ENCODE data around the gene TTLL1. TPM values are rescaled to one million over a fixed set of nuclear protein-coding genes. Genes with fewer than 3 reads are reported as not detected.
"Not testable (repeated sequence)": the region's sequence is repeated elsewhere in the genome, so short reads cannot be mapped to it uniquely, and the experiment has no call there.

Gene TTLL1
- total RNA-seq, 2 experiments from 2014 or later: 5.7 to 6.6 TPM

DNA sequence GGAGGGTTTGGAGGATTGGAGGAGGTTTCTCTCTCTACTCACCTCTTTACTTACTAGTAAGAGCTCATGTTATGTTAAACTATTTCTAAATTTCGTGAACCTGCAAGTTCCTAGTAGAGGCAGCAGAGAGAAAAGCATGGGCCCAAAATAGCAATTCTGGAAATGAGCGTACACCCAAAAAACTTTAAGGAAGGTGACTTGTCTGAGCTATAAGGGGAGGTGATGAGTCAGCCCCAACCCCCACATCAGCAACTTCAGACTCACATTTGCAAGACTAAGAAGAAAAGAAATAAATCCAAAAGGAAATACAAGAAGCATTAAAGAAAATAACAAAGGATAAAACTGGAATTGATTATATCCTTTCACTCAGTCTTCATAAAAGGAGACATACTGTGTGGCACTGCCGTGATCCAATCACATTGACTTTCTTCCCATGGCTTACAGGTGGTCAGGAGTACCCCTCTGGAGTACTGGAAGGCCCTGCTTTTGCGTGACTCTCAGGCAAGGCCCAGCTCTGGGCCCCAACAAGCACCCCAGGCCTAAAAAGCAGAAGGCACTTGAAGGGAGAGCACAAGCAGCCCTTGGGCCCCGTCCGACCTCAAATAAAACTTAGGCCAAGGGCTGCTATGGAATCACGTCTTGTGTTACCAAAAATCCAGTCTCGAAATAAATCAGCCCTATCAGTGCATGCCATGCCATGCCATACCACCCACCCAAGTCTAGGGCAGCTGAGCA lies 88.6 kb downstream of the TTLL1 start:
- peak; percentile 81 for DNase-seq
- Mint-ChIP-seq H3K4me1 (peaks cover 82% of the 10 kb centered on the region), H3K27ac (no peak overlapping the region), H3K36me3 (ENCODE audit: low read depth) (peaks cover 3% of the 10 kb centered on the region), H3K4me3 (no peak overlapping the region), H3K27me3 (no peaks in the 10 kb centered on the region), H3K9me3 (ENCODE audit: low read depth) (no peaks in the 10 kb centered on the region)
- intact Hi-C loops (cut with DNase I, micrococcal nuclease): loop anchor here (1.0 to 5.0 kb wide), 3 partner anchors 14 to 143 kb away; partner anchors contain the start of genes PACSIN2 (in 2 of the 2) and ARFGAP3 (in 1 of the 2)
- ChIA-PET POLR2A (interaction anchor here (0.6 to 1.2 kb wide), 4 partner anchors 13 to 385 kb away, joined by 3 to 5 read pairs (median 4); partner anchors contain the start of gene PACSIN2), CTCF (interaction anchor here (0.7 to 1.8 kb wide), 4 partner anchors 9 to 33 kb away, joined by 3 to 10 read pairs (median 4); partner anchors contain the start of gene PACSIN2)
- ATAC-seq: peak; percentile 87

- ATAC-seq: no peak
- intact Hi-C loops (cut with DNase I, micrococcal nuclease): no loop called here
- Mint-ChIP-seq H3K4me3 (no peak overlapping the region), H3K27ac (peak overlapping the region; percentile 33), H3K36me3 (ENCODE audit: low read depth) (peaks cover 11% of the 10 kb centered on the region), H3K4me1 (peaks cover 62% of the 10 kb centered on the region), H3K9me3 (ENCODE audit: low read depth) (no peaks in the 10 kb centered on the region), H3K27me3 (no peaks in the 10 kb centered on the region)
- CTCF ChIA-PET: interaction anchor here (0.7 kb wide), 1 partner anchor 20 kb away, joined by 3 read pairs; no protein-coding TSS in a partner anchor
- DNase-seq: no peak
- POLR2A ChIA-PET: interaction anchor here (0.5 kb wide), 1 partner anchor 63 kb away, joined by 3 read pairs; no protein-coding TSS in a partner anchor
Observed at GRCh38 chr22:42997582-42998090, 91.6 kb downstream of the TTLL1 start.

DNA sequence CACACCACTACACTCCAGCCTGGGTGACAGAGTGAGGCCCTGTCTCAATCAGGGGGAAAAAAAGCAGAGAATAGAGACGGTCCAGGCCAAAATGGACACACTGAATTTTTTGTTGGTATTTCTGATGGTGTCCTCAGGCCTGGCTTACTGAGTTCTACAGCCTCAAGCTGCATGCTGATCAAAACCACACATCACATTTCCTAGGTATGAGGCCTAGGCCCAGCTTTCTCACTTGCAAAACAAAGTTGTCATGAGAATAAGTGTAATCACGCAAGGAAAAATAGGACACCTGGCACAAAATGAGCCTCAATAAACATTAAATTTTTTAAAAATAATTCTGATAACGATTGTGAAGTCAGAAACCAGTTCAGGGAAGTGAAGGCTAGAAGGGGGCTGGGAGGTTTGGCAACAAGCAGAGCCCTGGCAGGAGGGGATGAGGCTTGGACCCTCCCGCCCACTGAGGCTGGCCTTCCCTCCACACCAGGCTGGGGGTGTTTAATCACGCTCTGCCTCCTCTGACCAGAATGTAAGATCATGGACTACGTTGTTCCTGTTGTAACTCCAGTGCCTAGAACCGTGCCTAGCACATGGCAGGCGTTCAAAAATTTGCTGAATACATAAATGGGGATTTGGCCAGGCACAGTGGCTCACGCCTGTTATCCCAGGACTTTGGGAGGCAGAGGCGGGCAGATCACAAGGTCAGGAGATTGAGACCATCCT lies 92.4 kb downstream of the TTLL1 start:
- ATAC-seq (no peak), DNase-seq (no peak)
- CTCF ChIA-PET: no interaction called here
- intact Hi-C loops (cut with DNase I, micrococcal nuclease): no loop called here
- no peak overlapping the region for H3K4me3 Mint-ChIP-seq
- H3K36me3 Mint-ChIP-seq (ENCODE audit: low read depth): peaks cover 12% of the 10 kb centered on the region
- H3K27me3 Mint-ChIP-seq: no peaks in the 10 kb centered on the region
- H3K27ac Mint-ChIP-seq: no peak overlapping the region
- POLR2A ChIA-PET: no interaction called here
- H3K9me3 Mint-ChIP-seq (ENCODE audit: low read depth): no peaks in the 10 kb centered on the region
- peaks cover 54% of the 10 kb centered on the region for H3K4me1 Mint-ChIP-seq

DNA sequence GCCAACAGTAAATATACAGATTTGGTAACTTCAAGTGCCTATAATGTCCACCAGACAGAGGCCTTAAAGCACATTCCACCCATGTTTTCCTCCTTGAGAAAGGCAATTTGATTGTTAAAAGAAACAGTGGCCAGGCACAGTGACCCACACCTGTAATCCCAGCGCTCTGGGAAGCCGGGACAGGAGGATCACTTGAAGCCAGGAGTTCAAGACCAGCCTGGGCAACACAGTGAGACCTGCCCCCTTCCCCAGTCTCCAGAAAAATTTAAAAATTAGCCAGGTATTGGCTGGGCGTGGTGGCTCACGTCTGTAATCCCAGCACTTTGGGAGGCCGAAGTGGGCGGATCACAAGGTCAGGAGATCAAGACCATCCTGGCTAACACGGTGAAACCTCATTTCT lies 93.5 kb downstream of the TTLL1 start:
- POLR2A ChIA-PET; H3K9me3 Mint-ChIP-seq (ENCODE audit: low read depth); H3K4me3 Mint-ChIP-seq; intact Hi-C loops (cut with DNase I, micrococcal nuclease); DNase-seq; H3K27ac Mint-ChIP-seq; ATAC-seq; H3K27me3 Mint-ChIP-seq; CTCF ChIA-PET: not testable (repeated sequence)
- H3K4me1 Mint-ChIP-seq: peaks cover 49% of the 10 kb centered on the region
- H3K36me3 Mint-ChIP-seq (ENCODE audit: low read depth): peaks cover 12% of the 10 kb centered on the region

- ChIA-PET POLR2A (no interaction called here), CTCF (interaction anchor here (0.6 kb wide), 1 partner anchor 31 kb away, joined by 3 read pairs; no protein-coding TSS in a partner anchor)
- intact Hi-C loops (cut with DNase I, micrococcal nuclease): no loop called here
- Mint-ChIP-seq H3K9me3 (ENCODE audit: low read depth) (no peaks in the 10 kb centered on the region), H3K27me3 (no peaks in the 10 kb centered on the region), H3K27ac (no peak overlapping the region), H3K4me1 (peaks cover 48% of the 10 kb centered on the region), H3K4me3 (no peak overlapping the region), H3K36me3 (ENCODE audit: low read depth) (peaks cover 12% of the 10 kb centered on the region)
- DNase-seq (no peak), ATAC-seq (no peak)
Observed at GRCh38 chr22:42994917-42995562, 94.2 kb downstream of the TTLL1 start.

- Mint-ChIP-seq H3K4me3 (no peak overlapping the region), H3K27me3 (no peaks in the 10 kb centered on the region), H3K36me3 (ENCODE audit: low read depth) (peaks cover 12% of the 10 kb centered on the region), H3K9me3 (ENCODE audit: low read depth) (no peaks in the 10 kb centered on the region), H3K4me1 (peaks cover 41% of the 10 kb centered on the region), H3K27ac (no peak overlapping the region)
- ChIA-PET CTCF (interaction anchor here (0.6 to 1.4 kb wide), 2 partner anchors 32 to 39 kb away, joined by 3 to 7 read pairs; no protein-coding TSS in a partner anchor), POLR2A (no interaction called here)
- DNase-seq: no peak
- intact Hi-C loops (cut with DNase I, micrococcal nuclease): no loop called here
- no peak for ATAC-seq
Observed at GRCh38 chr22:42994276-42994916, 94.8 kb downstream of the TTLL1 start.

GRCh38 chr22:42993651-42994275 lies 95.4 kb downstream of the TTLL1 start:
- no peaks in the 10 kb centered on the region for H3K27me3 Mint-ChIP-seq
- no peak for DNase-seq
- POLR2A ChIA-PET: no interaction called here
- ATAC-seq: no peak
- H3K4me1 Mint-ChIP-seq: peaks cover 36% of the 10 kb centered on the region
- no peaks in the 10 kb centered on the region for H3K9me3 Mint-ChIP-seq (ENCODE audit: low read depth)
- CTCF ChIA-PET: interaction anchor here (1.4 kb wide), 1 partner anchor 40 kb away, joined by 7 read pairs; no protein-coding TSS in a partner anchor
- H3K27ac Mint-ChIP-seq: no peak overlapping the region
- intact Hi-C loops (cut with DNase I, micrococcal nuclease): no loop called here
- H3K4me3 Mint-ChIP-seq: no peak overlapping the region
- H3K36me3 Mint-ChIP-seq (ENCODE audit: low read depth): peaks cover 12% of the 10 kb centered on the region

GRCh38 chr22:42992886-42993479 lies 96.2 kb downstream of the TTLL1 start:
- no peak for ATAC-seq
- no peaks in the 10 kb centered on the region for H3K9me3 Mint-ChIP-seq (ENCODE audit: low read depth)
- intact Hi-C loops (cut with DNase I, micrococcal nuclease): no loop called here
- no peak overlapping the region for H3K4me3 Mint-ChIP-seq
- no peaks in the 10 kb centered on the region for H3K27me3 Mint-ChIP-seq
- no peak overlapping the region for H3K27ac Mint-ChIP-seq
- peaks cover 28% of the 10 kb centered on the region for H3K4me1 Mint-ChIP-seq
- POLR2A ChIA-PET: interaction anchor here (0.7 kb wide), 1 partner anchor 15 kb away, joined by 3 read pairs; no protein-coding TSS in a partner anchor
- DNase-seq: no peak
- CTCF ChIA-PET: interaction anchor here (1.4 kb wide), 1 partner anchor 41 kb away, joined by 7 read pairs; no protein-coding TSS in a partner anchor
- peaks cover 12% of the 10 kb centered on the region for H3K36me3 Mint-ChIP-seq (ENCODE audit: low read depth)

- ChIA-PET CTCF (interaction anchor here (0.8 kb wide), 1 partner anchor 237 kb away, joined by 5 read pairs; no protein-coding TSS in a partner anchor), POLR2A (no interaction called here)
- intact Hi-C loops (cut with DNase I, micrococcal nuclease): no loop called here
- Mint-ChIP-seq H3K4me1 (peaks cover 22% of the 10 kb centered on the region), H3K4me3 (no peak overlapping the region), H3K27me3 (no peaks in the 10 kb centered on the region), H3K36me3 (ENCODE audit: low read depth) (peaks cover 12% of the 10 kb centered on the region), H3K27ac (no peak overlapping the region), H3K9me3 (ENCODE audit: low read depth) (no peaks in the 10 kb centered on the region)
- DNase-seq (no peak), ATAC-seq (no peak)
Observed at GRCh38 chr22:42992092-42992491, 97.1 kb downstream of the TTLL1 start.

DNA sequence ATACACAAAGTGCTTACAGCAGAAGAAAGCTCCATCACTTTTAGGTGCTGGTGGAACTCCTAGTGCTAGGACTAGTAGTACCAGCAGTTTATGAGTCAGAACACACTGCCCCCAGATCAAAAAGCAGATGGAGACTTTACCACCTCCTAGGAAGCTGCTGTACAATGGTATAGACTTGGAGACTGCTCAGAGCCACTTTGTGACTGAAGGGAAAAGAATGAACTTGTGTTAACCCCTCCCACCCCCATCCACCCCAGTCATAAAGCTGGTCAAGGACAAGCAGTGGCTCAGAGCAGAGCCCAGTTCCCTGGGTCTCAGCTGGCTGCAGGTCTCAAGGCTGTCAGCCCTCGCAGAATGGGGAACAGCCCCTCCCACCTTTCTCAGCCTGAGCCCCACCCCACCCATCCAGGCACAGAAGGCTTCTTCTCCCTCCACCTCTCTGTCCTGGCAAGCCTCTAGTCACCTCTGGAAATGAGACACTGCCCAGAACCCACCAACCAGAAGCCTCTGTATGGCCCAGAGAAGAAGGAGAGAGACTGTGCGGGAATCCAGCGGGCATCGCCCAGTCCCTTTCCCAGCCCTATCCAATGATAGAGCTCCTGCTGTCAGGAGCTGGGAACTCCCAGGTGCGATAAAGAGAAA lies 98.1 kb downstream of the TTLL1 start:
- no peak overlapping the region for H3K27ac Mint-ChIP-seq
- CTCF ChIA-PET: interaction anchor here (0.7 kb wide), 1 partner anchor 62 kb away, joined by 4 read pairs; no protein-coding TSS in a partner anchor

More for the DNA sequence above, 98.1 kb downstream of the TTLL1 start:
- intact Hi-C loops (cut with DNase I, micrococcal nuclease): no loop called here
- peak; percentile 60 for ATAC-seq
- Mint-ChIP-seq H3K27me3 (no peaks in the 10 kb centered on the region), H3K4me1 (peaks cover 19% of the 10 kb centered on the region), H3K4me3 (no peak overlapping the region), H3K9me3 (ENCODE audit: low read depth) (no peaks in the 10 kb centered on the region), H3K36me3 (ENCODE audit: low read depth) (peaks cover 12% of the 10 kb centered on the region)
- DNase-seq: no peak
- POLR2A ChIA-PET: no interaction called here

Measured in activated CD4-positive, alpha-beta T cell treated with anti-CD3 and anti-CD28 coated beads for 36 hours (primary cell).